Measurements from ENCODE around the gene BAD. TPM values are rescaled to one million over a fixed set of nuclear protein-coding genes. Genes with fewer than 3 reads are reported as not detected.

The BAD gene
- total and polyA plus RNA-seq, 11 donors = 41.5 to 123 (median 58.5) TPM

DNA sequence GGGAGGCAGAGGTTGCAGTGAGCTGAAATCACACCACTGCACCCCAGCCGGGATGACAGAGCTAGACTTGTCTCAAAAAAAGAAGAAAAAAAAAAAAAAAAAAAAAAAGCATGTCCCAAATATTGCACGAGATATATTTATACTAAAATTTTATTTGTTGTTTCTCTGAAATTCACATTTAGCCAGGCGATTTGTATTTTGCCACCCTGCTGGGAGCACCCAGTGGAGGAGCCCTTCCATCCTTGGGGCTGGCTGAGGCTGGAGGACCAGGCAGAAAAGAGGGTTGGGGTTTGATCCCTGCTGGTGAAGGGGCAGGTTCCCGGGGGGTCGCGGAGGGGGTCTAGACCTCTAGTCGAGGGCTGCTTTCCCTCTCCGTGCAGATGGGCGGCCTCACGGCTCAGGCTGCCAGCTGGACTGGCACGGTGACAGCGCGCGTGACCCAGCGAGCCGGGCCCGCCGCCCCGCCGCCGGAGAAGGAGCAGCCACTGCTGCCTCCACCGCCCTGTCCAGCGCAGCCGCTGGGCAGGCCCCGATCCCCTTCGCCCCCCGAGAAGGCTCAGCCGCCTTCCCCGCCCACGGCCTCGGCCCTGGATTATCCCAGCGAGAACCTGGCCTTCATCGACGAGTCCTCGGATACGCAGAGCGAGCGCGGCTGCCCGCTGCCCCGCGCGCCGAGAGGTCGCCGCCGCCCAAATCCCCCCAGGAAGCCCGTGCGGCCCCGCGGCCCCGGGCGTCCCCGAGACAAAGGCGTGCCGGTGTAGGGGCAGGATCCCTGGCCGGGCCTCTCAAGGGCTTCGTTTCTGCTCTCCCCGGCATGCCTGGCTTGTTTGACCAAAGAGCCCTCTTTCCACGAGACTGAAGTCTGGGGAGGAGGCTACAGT is 14.7 kb upstream of the BAD start:
- intact Hi-C loops (cut with DNase I) = loop anchor here in 2 of 10 donors (1.0 to 5.0 kb wide), 2 partner anchors 42 to 95 kb away; no protein-coding TSS in a partner anchor
- WGBS, 4 donors = 4 to 14% (median 5%) methylated on average over 15 to 60 of the region's 60 CpGs

DNA sequence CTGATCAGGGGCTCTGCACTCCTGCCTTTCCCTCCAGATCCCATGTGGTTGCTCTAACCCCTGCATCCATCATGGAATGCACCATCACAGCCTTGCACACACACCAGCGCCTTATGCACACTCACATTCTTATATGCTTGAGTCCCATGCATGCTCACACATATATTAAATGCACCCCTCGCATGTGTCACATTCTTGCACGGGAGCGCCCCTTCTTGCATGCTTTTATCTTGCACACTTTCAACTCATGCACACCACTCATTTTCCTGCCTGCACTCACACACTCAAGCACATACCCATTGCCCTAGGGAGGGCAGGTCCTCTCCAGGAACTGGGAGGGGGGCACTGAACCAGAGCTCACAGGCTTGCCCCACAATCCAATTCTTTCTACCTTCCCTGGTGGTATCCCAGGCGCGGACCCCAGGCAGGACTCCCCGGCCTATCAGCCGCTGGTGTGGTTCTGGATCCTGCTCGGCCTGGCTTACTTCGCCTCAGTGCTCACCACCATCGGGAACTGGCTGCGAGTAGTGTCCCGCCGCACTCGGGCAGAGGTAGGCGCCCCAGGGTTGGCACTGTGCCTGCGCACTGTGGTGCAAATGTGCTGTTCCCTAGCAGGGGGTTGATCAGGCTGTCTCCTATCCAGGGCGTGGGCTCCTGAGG is 13.4 kb upstream of the BAD start:
- Histone ChIP-seq H3K27me3 (peaks cover 14 to 84% (median 52%) of the 10 kb centered on the region in 9 donors), H3K9me3 (no peaks in the 10 kb centered on the region), H3K4me1 (peaks cover 4 to 29% (median 22%) of the 10 kb centered on the region in 12 donors), H3K27ac (no peak overlapping the region), H3K4me3 (no peak overlapping the region), H3K36me3 (no peaks in the 10 kb centered on the region)
- WGBS, 4 donors = 47 to 67% (median 54%) methylated on average over 17 to 18 of the region's 18 CpGs
- ATAC-seq = no peak
- intact Hi-C loops (cut with DNase I) = loop anchor here in 2 of 10 donors (2.0 to 5.0 kb wide), 2 partner anchors 23 to 41 kb away; no protein-coding TSS in a partner anchor
- DNase-seq = peak in 1 of 5 donors; percentile 19
- TF ChIP-seq POLR2A (IDR thresholded peaks at IDR 0.05) = no peak
- TF ChIP-seq, protein P1, sequence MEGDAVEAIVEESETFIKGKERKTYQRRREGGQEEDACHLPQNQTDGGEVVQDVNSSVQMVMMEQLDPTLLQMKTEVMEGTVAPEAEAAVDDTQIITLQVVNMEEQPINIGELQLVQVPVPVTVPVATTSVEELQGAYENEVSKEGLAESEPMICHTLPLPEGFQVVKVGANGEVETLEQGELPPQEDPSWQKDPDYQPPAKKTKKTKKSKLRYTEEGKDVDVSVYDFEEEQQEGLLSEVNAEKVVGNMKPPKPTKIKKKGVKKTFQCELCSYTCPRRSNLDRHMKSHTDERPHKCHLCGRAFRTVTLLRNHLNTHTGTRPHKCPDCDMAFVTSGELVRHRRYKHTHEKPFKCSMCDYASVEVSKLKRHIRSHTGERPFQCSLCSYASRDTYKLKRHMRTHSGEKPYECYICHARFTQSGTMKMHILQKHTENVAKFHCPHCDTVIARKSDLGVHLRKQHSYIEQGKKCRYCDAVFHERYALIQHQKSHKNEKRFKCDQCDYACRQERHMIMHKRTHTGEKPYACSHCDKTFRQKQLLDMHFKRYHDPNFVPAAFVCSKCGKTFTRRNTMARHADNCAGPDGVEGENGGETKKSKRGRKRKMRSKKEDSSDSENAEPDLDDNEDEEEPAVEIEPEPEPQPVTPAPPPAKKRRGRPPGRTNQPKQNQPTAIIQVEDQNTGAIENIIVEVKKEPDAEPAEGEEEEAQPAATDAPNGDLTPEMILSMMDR (IDR thresholded peaks at IDR 0.05) = no peak

More for the DNA sequence above, 14.7 kb upstream of the BAD start:
- H3K4me3 ChIP-seq = peak overlapping the region; percentile 5 to 57 (median 44)
- peak overlapping the region in 3 of 12 donors; percentile 39 to 63 (median 43) for H3K27ac ChIP-seq
- peak; percentile 53 to 83 (median 69) for DNase-seq
- peak in 3 of 4 donors; percentile 52 to 60 (median 54) for ATAC-seq
- no peaks in the 10 kb centered on the region for H3K36me3 ChIP-seq
- peaks cover 8 to 70% (median 48%) of the 10 kb centered on the region in 9 donors for H3K27me3 ChIP-seq
- TF ChIP-seq, protein P1 (IDR thresholded peaks at IDR 0.05) = no peak
- TF ChIP-seq POLR2A (IDR thresholded peaks at IDR 0.05) = no peak
- peaks cover 4 to 36% (median 26%) of the 10 kb centered on the region in 12 donors for H3K4me1 ChIP-seq
- no peaks in the 10 kb centered on the region for H3K9me3 ChIP-seq

DNA sequence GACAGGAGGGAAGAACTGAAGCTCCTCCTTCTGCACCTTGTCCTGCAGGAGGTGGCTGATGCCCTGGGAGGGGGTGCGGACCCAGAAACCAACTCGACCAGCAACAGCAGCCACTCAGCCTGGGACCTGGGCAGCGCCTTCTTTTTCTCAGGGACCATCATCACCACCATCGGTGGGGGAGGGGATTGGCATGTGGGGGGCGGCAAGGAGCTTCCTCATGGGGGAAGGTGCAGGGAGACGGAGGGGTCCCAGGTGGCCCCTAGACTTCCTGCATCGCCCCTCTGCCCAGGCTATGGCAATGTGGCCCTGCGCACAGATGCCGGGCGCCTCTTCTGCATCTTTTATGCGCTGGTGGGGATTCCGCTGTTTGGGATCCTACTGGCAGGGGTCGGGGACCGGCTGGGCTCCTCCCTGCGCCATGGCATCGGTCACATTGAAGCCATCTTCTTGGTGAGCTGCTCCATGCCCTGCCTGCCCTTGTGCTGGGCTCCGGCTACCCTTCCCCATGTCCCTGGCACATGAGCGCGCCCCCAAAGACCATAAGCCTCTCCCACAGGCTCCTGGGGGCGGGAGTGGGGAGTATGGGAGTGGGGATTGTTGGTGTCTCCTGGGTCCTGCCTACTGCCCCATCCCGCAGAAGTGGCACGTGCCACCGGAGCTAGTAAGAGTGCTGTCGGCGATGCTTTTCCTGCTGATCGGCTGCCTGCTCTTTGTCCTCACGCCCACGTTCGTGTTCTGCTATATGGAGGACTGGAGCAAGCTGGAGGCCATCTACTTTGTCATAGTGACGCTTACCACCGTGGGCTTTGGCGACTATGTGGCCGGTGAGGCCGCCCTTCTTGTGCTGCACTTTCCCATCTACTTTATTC is 12.6 kb upstream of the BAD start:
- no peak for DNase-seq
- ATAC-seq = no peak
- Histone ChIP-seq H3K36me3 (no peaks in the 10 kb centered on the region), H3K9me3 (no peaks in the 10 kb centered on the region), H3K4me1 (peaks cover 4 to 36% (median 27%) of the 10 kb centered on the region in 12 donors), H3K4me3 (no peak overlapping the region), H3K27me3 (peaks cover 22 to 91% (median 60%) of the 10 kb centered on the region in 9 donors), H3K27ac (no peak overlapping the region)
- 14 to 23% (median 16%) methylated on average over 14 to 34 of the region's 34 CpGs for WGBS, 4 donors
- TF ChIP-seq, protein P1 (IDR thresholded peaks at IDR 0.05) = no peak
- TF ChIP-seq POLR2A (IDR thresholded peaks at IDR 0.05) = no peak
- intact Hi-C loops (cut with DNase I) = loop anchor here in 2 of 10 donors (2.0 to 5.0 kb wide), 2 partner anchors 22 to 40 kb away; no protein-coding TSS in a partner anchor

Data from heart left ventricle (tissue), 16 donors.